Endodermal cell (in vitro differentiated cells): ENCODE measurements around the gene MMP11. TPM values are rescaled to one million over a fixed set of nuclear protein-coding genes. Genes with fewer than 3 reads are reported as not detected.

Experiments
- DNase-seq: peaks from one replicate; pipeline ENCODE4 v3.0.0-alpha.2; 2017
- H3K27ac ChIP-seq: 2 replicates; pipeline ENCODE4 v1.5.1; 2013; ENCODE audit warnings: mild to moderate bottlenecking, low read depth, low read length, moderate library complexity
- H3K27me3 ChIP-seq: 2 replicates; pipeline ENCODE4 v1.6.1; 2013; ENCODE audit warnings: mild to moderate bottlenecking, low read length, moderate library complexity; ENCODE audit not compliant: insufficient read depth, control insufficient read depth, poor library complexity, severe bottlenecking
- H3K36me3 ChIP-seq: 2 replicates; pipeline ENCODE4 v1.7.0; 2013; ENCODE audit warnings: mild to moderate bottlenecking, low read length, moderate library complexity; ENCODE audit not compliant: control insufficient read depth, insufficient read depth
- H3K4me1 ChIP-seq: one replicate; pipeline ENCODE4 v1.7.0; 2013; ENCODE audit warnings: low read length; ENCODE audit not compliant: control insufficient read depth, insufficient read depth
- H3K4me3 ChIP-seq: 2 replicates; pipeline ENCODE4 v1.5.1; 2013; ENCODE audit warnings: mild to moderate bottlenecking, low read length, moderate library complexity
- H3K9ac ChIP-seq: 2 replicates; pipeline ENCODE4 v1.6.1; 2013; ENCODE audit warnings: mild to moderate bottlenecking, low read length, moderate library complexity; ENCODE audit not compliant: poor library complexity, severe bottlenecking; ENCODE audit errors: extremely low read depth
- H3K9me3 ChIP-seq: 2 replicates; pipeline ENCODE4 v1.6.1; 2013; ENCODE audit warnings: mild to moderate bottlenecking, low read length, moderate library complexity; ENCODE audit not compliant: control insufficient read depth
- H3K27ac Mint-ChIP-seq: 2 replicates; pipeline ENCODE4 v1.8.0; 2020; ENCODE audit warnings: mixed read lengths
- H3K27me3 Mint-ChIP-seq: 2 replicates; pipeline ENCODE4 v1.8.0; 2021; ENCODE audit warnings: mild to moderate bottlenecking, mixed read lengths; ENCODE audit not compliant: insufficient read depth
- H3K36me3 Mint-ChIP-seq: 2 replicates; pipeline ENCODE4 v1.8.0; 2020; ENCODE audit warnings: low read depth, mixed read lengths
- H3K4me1 Mint-ChIP-seq: 2 replicates; pipeline ENCODE4 v1.8.0; 2020; ENCODE audit warnings: mixed read lengths
- H3K4me3 Mint-ChIP-seq: 2 replicates; pipeline ENCODE4 v1.8.0; 2020; ENCODE audit warnings: mild to moderate bottlenecking, moderate library complexity, mixed read lengths
- H3K9me3 Mint-ChIP-seq: 2 replicates; pipeline ENCODE4 v1.8.0; 2020; ENCODE audit warnings: mild to moderate bottlenecking, mixed read lengths
- CTCF ChIP-seq: fragments of 200-600 bp; sonication (generic); conservative IDR thresholded peaks from 2 replicates; pipeline ENCODE4 v1.5.0; 2021; ENCODE audit warnings: antibody characterized with exemption, mild to moderate bottlenecking
- WGBS, 2 experiments: methylation state at CpG; one replicate each; pipeline versions ENCODE4 v1.1.5 to v1.1.7; 2013; ENCODE audit warnings: missing lambda C conversion rate in 2 of 2, mixed read lengths in 1 of 2; ENCODE audit not compliant: insufficient coverage in 1 of 2, insufficient read length in 1 of 2; 5-methylcytosine and 5-hydroxymethylcytosine counted together
- total RNA-seq, 2 donors: library from RNA; stranded (reverse); fragmentation: NEBNext Ultra II Directional in 1 of 2; extraction: Animal tissue kit (Norgen Biotek cat#: 25700) in 1 of 2; gene quantifications; 2 replicates in 1 of 2; 3 replicates in 1 of 2; pipeline ENCODE4 v1.2.1, GENCODE V29; 2021

MMP11 gene
- total RNA-seq, 2 donors from 2014 or later = 9.7 to 14.3 TPM

- DNase-seq = no peak
- Mint-ChIP-seq H3K36me3 (peaks cover 77% of the 10 kb centered on the region), H3K4me1 (no peaks in the 10 kb centered on the region), H3K27me3 (no peaks in the 10 kb centered on the region), H3K4me3 (no peak overlapping the region), H3K9me3 (no peaks in the 10 kb centered on the region), H3K27ac (no peak overlapping the region)
- no peak overlapping the region for H3K4me3 ChIP-seq
- no peak for TF ChIP-seq CTCF
- H3K4me1 ChIP-seq = no peaks in the 10 kb centered on the region
- peaks cover 60% of the 10 kb centered on the region for H3K36me3 ChIP-seq
- no peaks in the 10 kb centered on the region for H3K27me3 ChIP-seq
- no peak overlapping the region for H3K9ac ChIP-seq
- 90 to 94% methylated on average over 3 of the region's 4 CpGs for WGBS, 2 experiments
- no peaks in the 10 kb centered on the region for H3K9me3 ChIP-seq
- H3K27ac ChIP-seq = no peak overlapping the region
These were observed 39.7 kb downstream of the MMP11 start for GRCh38 chr22:23812378-23812777.

GRCh38 chr22:23815541-23816155 lies 43.0 kb downstream of the MMP11 start:
- H3K4me3 Mint-ChIP-seq = no peak overlapping the region
- Histone ChIP-seq H3K27me3 (no peaks in the 10 kb centered on the region), H3K27ac (no peak overlapping the region), H3K36me3 (peaks cover 89% of the 10 kb centered on the region), H3K4me3 (no peak overlapping the region), H3K9ac (no peak overlapping the region), H3K9me3 (no peaks in the 10 kb centered on the region), H3K4me1 (no peaks in the 10 kb centered on the region)
- H3K9me3 Mint-ChIP-seq = no peaks in the 10 kb centered on the region
- 95 to 98% methylated on average over 4 to 9 of the region's 10 CpGs for WGBS, 2 experiments
- no peak overlapping the region for H3K27ac Mint-ChIP-seq
- no peaks in the 10 kb centered on the region for H3K4me1 Mint-ChIP-seq
- TF ChIP-seq CTCF = no peak
- no peak for DNase-seq
- H3K27me3 Mint-ChIP-seq = no peaks in the 10 kb centered on the region
- H3K36me3 Mint-ChIP-seq = peaks cover 92% of the 10 kb centered on the region

GRCh38 chr22:23816156-23816976 lies 43.7 kb downstream of the MMP11 start:
- Mint-ChIP-seq H3K36me3 (peaks cover 90% of the 10 kb centered on the region), H3K4me3 (no peak overlapping the region), H3K4me1 (no peaks in the 10 kb centered on the region), H3K27me3 (no peaks in the 10 kb centered on the region), H3K9me3 (no peaks in the 10 kb centered on the region), H3K27ac (no peak overlapping the region)
- H3K27ac ChIP-seq = no peak overlapping the region
- no peaks in the 10 kb centered on the region for H3K27me3 ChIP-seq
- no peaks in the 10 kb centered on the region for H3K4me1 ChIP-seq
- no peak overlapping the region for H3K9ac ChIP-seq
- no peak overlapping the region for H3K4me3 ChIP-seq
- H3K9me3 ChIP-seq = no peaks in the 10 kb centered on the region
- no peak for TF ChIP-seq CTCF
- DNase-seq = no peak
- peaks cover 89% of the 10 kb centered on the region for H3K36me3 ChIP-seq
- WGBS, 2 experiments = 89 to 91% methylated on average over 14 to 18 of the region's 18 CpGs
